SH-SY5Y (cell line): ENCODE measurements around the gene EMCN.

Source experiments
- GATA2 ChIP-seq: IDR thresholded peaks from 2 replicates; pipeline ENCODE4 v1.6.1; 2011; ENCODE audit warnings: mild to moderate bottlenecking, low read depth, low read length
- GATA3 ChIP-seq: IDR thresholded peaks from 2 replicates; pipeline ENCODE4 v1.6.1; 2011; ENCODE audit warnings: low read depth, mild to moderate bottlenecking, low read length, moderate library complexity

DNA sequence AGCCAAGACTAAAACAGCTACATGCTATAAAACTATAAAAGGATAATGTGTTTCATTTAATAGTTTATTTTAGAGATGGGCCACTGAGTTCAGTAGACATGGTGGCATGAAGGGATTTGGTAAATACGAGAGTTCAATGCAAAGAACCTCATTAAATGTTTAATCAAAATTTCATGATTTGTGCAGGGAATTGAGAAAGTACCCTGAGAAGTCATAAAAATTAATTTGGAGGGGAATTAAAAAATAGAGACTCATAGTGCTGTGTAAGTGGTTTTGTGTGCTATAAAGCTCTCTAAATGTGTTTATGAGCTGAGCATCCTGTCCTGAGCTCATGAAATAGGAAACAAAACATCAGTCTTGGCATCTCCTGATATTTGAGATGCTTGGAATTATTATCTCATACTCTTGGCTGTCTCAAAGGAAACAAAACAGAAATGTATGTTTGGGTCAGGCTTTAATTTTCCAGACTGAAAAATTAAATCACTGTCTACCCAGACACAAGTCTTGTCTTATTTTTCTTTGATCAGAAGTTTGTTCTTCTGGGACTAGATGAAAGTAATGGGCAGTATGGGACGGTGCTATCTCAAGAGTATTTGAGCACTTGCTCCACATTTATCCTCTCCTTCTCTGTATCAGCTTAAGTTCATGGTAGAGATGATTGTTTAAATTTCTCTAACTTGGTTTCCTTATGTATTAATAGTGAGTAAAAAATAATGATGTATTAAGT, 38.0 kb upstream of the EMCN start:
- no peak for TF ChIP-seq GATA2
- TF ChIP-seq GATA3 = no peak
